Activated CD8-positive, alpha-beta memory T cell treated with anti-CD3 and anti-CD28 coated beads for 4 hours (primary cell): ENCODE results near the gene FHIP2A.
"Not testable (repeated sequence)": the region's sequence is repeated elsewhere in the genome, so short reads cannot be mapped to it uniquely, and the experiment has no call there.

Experiments used
- DNase-seq, 2 donors: peaks; one replicate each; pipeline ENCODE4 v3.0.0-alpha.2; 2020; ENCODE audit warnings: low read depth in 2 of 2

FHIP2A gene

GRCh38 chr10:114819322-114819721 is 2.3 kb upstream of the FHIP2A start:
- DNase-seq = no peak

- peak in 1 of 2 donors; percentile 13 for DNase-seq
Observed at GRCh38 chr10:114821915-114822443, 399 bp downstream of the FHIP2A start.

GRCh38 chr10:114822444-114823076 is 980 bp downstream of the FHIP2A start:
- no peak for DNase-seq

GRCh38 chr10:114823077-114823463 is 1.5 kb downstream of the FHIP2A start:
- DNase-seq = no peak

- no peak for DNase-seq
Observed at GRCh38 chr10:114824391-114824790, 2.8 kb downstream of the FHIP2A start.

- DNase-seq = no peak
Observed at GRCh38 chr10:114825513-114826253, 4.1 kb downstream of the FHIP2A start.

- DNase-seq = no peak
Observed at GRCh38 chr10:114829160-114829909, 7.8 kb downstream of the FHIP2A start.

- DNase-seq = no peak
Observed at GRCh38 chr10:114831186-114831867, 9.7 kb downstream of the FHIP2A start.

GRCh38 chr10:114837690-114838089 is 16.1 kb downstream of the FHIP2A start:
- no peak for DNase-seq

GRCh38 chr10:114839901-114840300 is 18.3 kb downstream of the FHIP2A start:
- DNase-seq = no peak

- no peak for DNase-seq
Observed at GRCh38 chr10:114845978-114846693, 24.6 kb downstream of the FHIP2A start.

GRCh38 chr10:114847517-114847916 is 25.9 kb downstream of the FHIP2A start:
- DNase-seq = not testable (repeated sequence)

GRCh38 chr10:114849674-114850073 is 28.1 kb downstream of the FHIP2A start:
- DNase-seq = no peak

- no peak for DNase-seq
Observed at GRCh38 chr10:114850126-114850525, 28.5 kb downstream of the FHIP2A start.

GRCh38 chr10:114851336-114851735 is 29.8 kb downstream of the FHIP2A start:
- DNase-seq = no peak

- no peak for DNase-seq
Observed at GRCh38 chr10:114852197-114852596, 30.6 kb downstream of the FHIP2A start.

GRCh38 chr10:114854906-114855305 is 33.3 kb downstream of the FHIP2A start:
- no peak for DNase-seq

- DNase-seq = no peak
Observed at GRCh38 chr10:114855776-114856543, 34.4 kb downstream of the FHIP2A start.

GRCh38 chr10:114856544-114857287 is 35.1 kb downstream of the FHIP2A start:
- no peak for DNase-seq

GRCh38 chr10:114857288-114857565 is 35.6 kb downstream of the FHIP2A start:
- not testable (repeated sequence) for DNase-seq
